ENCODE data around the gene ADGRF5.

The ADGRF5 gene

GRCh38 chr6:46815130-46815529 lies 106.6 kb downstream of the ADGRF5 start:
- DNase-seq (ENCODE audit: low spot score), result no peak

- no peak for DNase-seq (ENCODE audit: low spot score)
Measured at GRCh38 chr6:46808806-46809205, 112.9 kb downstream of the ADGRF5 start.
